GM12891 (cell line): ENCODE data around the gene TUBD1.

Experiments
- DNase-seq: peaks from one replicate; pipeline ENCODE4 v3.0.0; 2011; ENCODE audit warnings: low spot score; ENCODE audit not compliant: insufficient read length
- FAIRE-seq: peaks from 2 replicates; lab custom pipeline; 2011; peaks lifted over from hg19 to GRCh38; lab: Jason Lieb, UNC
- PAX5 ChIP-seq: IDR thresholded peaks from 2 replicates; pipeline ENCODE4 v1.6.1; 2011; ENCODE audit warnings: low read length, moderate library complexity, mild to moderate bottlenecking; ENCODE audit not compliant: insufficient read depth, severe bottlenecking
- POLR2A ChIP-seq: IDR thresholded peaks from 2 replicates; pipeline ENCODE4 v1.6.1; 2011; ENCODE audit warnings: low read depth, low read length, control low read depth
- POLR2AphosphoS5 ChIP-seq: IDR thresholded peaks from 2 replicates; pipeline ENCODE4 v1.6.1; 2011; ENCODE audit warnings: low read depth, low read length, control low read depth
- POU2F2 ChIP-seq: IDR thresholded peaks from 2 replicates; pipeline ENCODE4 v1.6.1; 2011; ENCODE audit warnings: low read depth, mild to moderate bottlenecking, control low read depth, low read length, moderate library complexity
- SPI1 ChIP-seq: IDR thresholded peaks from 2 replicates; pipeline ENCODE4 v1.6.1; 2011; ENCODE audit warnings: low read depth, low read length, control low read depth
- TAF1 ChIP-seq: IDR thresholded peaks from 2 replicates; pipeline ENCODE4 v1.6.1; 2011; ENCODE audit warnings: low read depth, low read length, control low read depth

Gene TUBD1

DNA sequence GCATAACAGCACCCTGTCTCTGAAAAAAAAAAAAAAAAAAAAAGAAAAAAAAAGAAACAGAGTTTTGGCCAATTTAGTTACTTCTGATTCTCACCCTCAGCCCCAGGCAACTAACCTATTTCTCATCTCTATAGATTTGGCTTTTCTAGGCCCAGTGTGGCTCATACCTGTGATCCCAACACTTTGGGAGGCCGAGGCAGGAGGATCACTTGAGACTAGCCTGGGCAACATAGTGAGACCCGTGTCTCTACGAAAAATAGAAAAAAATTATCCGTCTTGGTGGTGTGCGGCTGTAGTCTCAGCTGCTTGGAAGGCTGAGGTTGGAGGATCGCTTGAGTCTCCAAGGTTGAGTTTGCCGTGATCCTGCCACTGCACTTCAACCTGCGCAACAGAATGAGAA, 8.9 kb upstream of the TUBD1 start:
- no peak for TF ChIP-seq TAF1
- no peak for TF ChIP-seq POU2F2
- TF ChIP-seq PAX5, result no peak
- FAIRE-seq (no peak), DNase-seq (no peak)

- FAIRE-seq (no peak), DNase-seq (no peak)
- no peak for TF ChIP-seq POLR2AphosphoS5
- TF ChIP-seq TAF1, result no peak
- no peak for TF ChIP-seq POLR2A
- TF ChIP-seq POU2F2, result no peak
- TF ChIP-seq PAX5, result no peak
- no peak for TF ChIP-seq SPI1
Observed at GRCh38 chr17:59899099-59899498, 6.4 kb upstream of the TUBD1 start.

GRCh38 chr17:59897090-59897489, 4.3 kb upstream of the TUBD1 start:
- FAIRE-seq (no peak), DNase-seq (no peak)
- TF ChIP-seq TAF1 (no peak), POU2F2 (no peak), PAX5 (no peak), POLR2A (no peak), POLR2AphosphoS5 (no peak), SPI1 (no peak)

GRCh38 chr17:59893676-59894100, 945 bp upstream of the TUBD1 start:
- DNase-seq, result no peak
- no peak for TF ChIP-seq TAF1
- TF ChIP-seq POU2F2, result no peak
- TF ChIP-seq POLR2AphosphoS5, result no peak
- TF ChIP-seq PAX5, result no peak
- TF ChIP-seq SPI1, result no peak
- TF ChIP-seq POLR2A, result no peak
- no peak for FAIRE-seq

DNA sequence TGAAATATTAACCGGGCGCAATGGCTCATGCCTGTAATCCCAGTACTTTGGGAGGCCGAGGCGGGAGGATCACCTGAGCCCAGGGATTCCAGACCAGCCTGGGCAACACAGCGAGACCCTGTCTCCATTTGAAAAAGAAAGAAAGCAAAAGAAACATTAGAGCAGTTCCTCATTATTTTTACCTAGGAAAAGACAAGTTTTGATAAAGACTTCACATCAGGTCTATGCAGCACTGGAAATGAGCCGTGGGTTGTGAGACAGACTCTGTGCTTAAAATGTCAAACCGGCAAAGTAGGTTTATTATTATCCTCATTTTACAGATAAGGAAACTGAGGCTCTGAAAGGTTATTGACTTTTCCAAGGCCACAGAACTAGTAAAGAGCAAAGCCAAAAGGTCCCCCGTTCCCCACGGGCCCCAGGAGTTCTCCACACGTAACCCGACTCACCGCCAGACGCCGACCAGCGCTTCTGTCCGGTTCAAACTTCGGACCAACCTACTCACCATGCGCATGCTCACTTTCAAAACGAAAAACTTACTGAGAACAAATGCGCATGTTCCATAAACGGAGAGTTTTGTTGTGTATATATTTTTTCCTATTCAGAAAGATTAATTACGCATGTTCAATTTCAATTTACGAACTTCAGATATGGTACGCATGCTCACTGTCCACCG, 356 bp downstream of the TUBD1 start:
- TF ChIP-seq SPI1 (no peak), POLR2AphosphoS5 (no peak), PAX5 (no peak), TAF1 (no peak), POLR2A (0 out of 2 replicates have a peak, but pooled peaks have one; percentile 47)
- no peak for FAIRE-seq
- DNase-seq, result no peak

GRCh38 chr17:59890720-59891119, 2.0 kb downstream of the TUBD1 start:
- DNase-seq, result no peak
- TF ChIP-seq PAX5, result no peak
- FAIRE-seq, result no peak

- no peak for FAIRE-seq
- TF ChIP-seq POLR2AphosphoS5 (no peak), POLR2A (no peak), SPI1 (no peak), PAX5 (no peak), POU2F2 (no peak), TAF1 (no peak)
- DNase-seq, result no peak
Observed at GRCh38 chr17:59888145-59888750, 4.5 kb downstream of the TUBD1 start.

DNA sequence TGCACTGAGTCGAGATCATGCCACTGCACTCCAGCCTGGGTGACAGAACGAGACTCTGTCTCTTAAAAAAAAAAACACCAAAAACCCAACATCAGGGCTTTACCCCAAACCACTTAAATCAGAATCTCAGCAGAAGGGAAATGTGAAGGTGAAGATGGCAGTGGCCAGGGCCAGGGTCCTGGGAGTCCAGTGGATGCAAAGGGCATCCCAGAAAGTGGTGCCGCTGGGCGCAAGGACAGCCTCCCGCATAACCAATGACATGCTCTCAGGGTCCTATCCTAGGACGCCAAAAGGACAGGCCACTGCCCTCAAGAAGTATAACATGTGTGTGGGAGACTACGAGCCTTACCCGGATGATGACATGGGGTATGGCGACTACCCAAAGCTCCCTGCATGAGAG, 7.9 kb downstream of the TUBD1 start:
- no peak for TF ChIP-seq TAF1
- TF ChIP-seq POLR2A, result no peak
- TF ChIP-seq SPI1, result no peak
- no peak for TF ChIP-seq POLR2AphosphoS5
- no peak for TF ChIP-seq POU2F2
- no peak for TF ChIP-seq PAX5
- no peak for DNase-seq
- no peak for FAIRE-seq

DNA sequence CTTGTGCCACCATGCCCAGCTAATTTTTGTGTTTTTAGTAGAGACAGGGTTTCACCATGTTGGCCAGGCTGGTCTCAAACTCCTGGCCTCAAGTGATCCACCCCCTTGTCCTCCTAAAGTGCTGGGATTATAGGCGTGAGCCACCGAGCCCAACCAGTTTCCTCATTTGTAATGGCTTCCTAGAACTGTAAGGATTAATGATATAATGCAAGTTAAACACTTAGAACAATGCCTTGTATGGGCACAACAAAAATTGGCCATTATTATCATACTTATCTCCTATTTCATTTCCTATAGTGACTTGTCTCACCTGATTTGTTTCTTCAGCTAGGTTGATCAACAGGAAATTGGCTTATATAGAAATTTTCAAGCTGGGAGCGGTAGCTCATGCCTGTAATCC, 14.1 kb downstream of the TUBD1 start:
- no peak for TF ChIP-seq POLR2AphosphoS5
- no peak for TF ChIP-seq POLR2A
- TF ChIP-seq TAF1, result no peak
- TF ChIP-seq SPI1, result no peak
- no peak for TF ChIP-seq POU2F2
- no peak for TF ChIP-seq PAX5
- DNase-seq, result no peak
- FAIRE-seq, result no peak

- FAIRE-seq (no peak), DNase-seq (no peak)
- TF ChIP-seq SPI1 (no peak), TAF1 (no peak), PAX5 (no peak), POLR2AphosphoS5 (no peak), POLR2A (no peak), POU2F2 (no peak)
Observed at GRCh38 chr17:59877965-59878364, 14.8 kb downstream of the TUBD1 start.
